GM12872 (cell line): ENCODE measurements around the gene TSPAN7.

Source experiments
- TF ChIP-seq, protein P1 (sequence below): IDR thresholded peaks from 3 replicates; pipeline ENCODE4 v1.5.1; 2011; ENCODE audit warnings: low read depth, mild to moderate bottlenecking, low read length, moderate library complexity; ENCODE audit not compliant: insufficient read depth

Gene TSPAN7

DNA sequence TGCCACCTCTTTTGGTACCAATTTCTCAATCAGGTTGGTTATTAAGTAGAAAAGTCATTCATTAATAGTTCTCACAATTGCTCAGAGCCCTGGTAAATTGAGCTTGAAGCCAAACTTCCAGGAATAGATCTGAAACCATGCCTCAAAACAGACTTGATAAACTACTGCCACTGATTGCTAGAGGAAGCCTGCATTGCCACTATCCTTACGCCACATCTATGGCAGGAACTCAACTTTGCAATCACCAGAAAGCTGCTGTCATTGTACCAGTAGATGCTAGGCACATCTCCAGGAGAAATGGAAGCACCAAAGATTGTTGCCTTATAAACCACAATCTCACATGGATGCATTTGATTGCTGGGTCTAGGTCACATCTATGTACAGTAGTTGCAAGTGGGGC is 21.6 kb upstream of the TSPAN7 start:
- TF ChIP-seq, protein P1, sequence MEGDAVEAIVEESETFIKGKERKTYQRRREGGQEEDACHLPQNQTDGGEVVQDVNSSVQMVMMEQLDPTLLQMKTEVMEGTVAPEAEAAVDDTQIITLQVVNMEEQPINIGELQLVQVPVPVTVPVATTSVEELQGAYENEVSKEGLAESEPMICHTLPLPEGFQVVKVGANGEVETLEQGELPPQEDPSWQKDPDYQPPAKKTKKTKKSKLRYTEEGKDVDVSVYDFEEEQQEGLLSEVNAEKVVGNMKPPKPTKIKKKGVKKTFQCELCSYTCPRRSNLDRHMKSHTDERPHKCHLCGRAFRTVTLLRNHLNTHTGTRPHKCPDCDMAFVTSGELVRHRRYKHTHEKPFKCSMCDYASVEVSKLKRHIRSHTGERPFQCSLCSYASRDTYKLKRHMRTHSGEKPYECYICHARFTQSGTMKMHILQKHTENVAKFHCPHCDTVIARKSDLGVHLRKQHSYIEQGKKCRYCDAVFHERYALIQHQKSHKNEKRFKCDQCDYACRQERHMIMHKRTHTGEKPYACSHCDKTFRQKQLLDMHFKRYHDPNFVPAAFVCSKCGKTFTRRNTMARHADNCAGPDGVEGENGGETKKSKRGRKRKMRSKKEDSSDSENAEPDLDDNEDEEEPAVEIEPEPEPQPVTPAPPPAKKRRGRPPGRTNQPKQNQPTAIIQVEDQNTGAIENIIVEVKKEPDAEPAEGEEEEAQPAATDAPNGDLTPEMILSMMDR, result no peak

DNA sequence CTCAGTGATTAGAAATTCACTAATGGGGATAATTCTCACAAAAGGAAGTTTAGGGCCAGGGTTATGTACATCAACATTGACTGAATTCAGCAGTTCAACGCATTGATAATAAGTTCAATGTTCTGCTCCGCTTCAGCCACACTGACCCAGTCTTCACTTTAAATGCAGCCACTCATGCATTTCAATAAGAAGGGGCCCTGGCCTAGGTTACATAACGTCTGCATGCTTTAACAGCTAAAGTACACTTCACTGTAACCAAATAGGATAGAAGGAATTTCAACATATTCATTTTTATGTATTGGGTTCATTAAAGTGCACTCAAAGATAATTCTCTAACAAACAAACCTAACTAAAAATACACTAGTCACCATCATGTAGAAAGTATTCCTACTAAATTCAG is 12.8 kb upstream of the TSPAN7 start:
- TF ChIP-seq, protein P1, result no peak

DNA sequence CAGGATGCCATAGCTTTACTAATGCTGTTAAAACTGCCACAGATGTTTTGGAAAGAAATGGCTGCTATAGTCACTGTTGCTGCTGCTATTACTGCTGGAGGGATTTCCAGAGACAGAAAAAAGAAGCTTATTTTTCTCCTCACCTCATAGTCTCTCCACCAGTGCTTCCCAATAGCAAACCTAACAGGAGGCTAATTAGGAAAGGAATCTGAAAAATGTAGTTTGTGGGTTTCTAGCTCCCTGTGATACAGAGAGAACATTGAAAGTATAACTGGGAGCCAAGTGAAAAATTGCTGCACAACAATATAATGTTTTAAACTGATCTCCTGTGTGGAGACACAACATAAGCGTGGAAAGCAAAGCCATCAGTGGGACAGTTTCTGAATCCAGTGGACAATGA is 8.6 kb upstream of the TSPAN7 start:
- TF ChIP-seq, protein P1, result no peak

DNA sequence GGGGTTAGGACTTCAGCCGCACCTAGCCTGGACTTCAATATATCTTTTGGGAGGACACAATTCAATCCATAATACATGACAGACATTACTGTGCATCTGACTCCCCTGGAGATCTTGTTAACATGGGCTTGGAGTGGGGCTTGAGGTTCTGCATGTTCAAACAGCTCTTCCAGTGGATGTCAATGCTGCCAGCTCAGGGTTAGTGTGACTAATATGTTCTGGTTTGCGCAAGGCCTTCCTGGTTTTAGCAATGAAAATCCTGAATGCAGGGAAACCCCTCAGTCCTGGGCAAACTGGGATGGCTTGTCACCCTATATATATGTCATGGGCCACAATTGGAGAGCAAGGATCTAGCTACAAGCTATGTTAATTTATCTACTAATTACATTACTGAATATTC is 2.7 kb upstream of the TSPAN7 start:
- TF ChIP-seq, protein P1, result no peak

DNA sequence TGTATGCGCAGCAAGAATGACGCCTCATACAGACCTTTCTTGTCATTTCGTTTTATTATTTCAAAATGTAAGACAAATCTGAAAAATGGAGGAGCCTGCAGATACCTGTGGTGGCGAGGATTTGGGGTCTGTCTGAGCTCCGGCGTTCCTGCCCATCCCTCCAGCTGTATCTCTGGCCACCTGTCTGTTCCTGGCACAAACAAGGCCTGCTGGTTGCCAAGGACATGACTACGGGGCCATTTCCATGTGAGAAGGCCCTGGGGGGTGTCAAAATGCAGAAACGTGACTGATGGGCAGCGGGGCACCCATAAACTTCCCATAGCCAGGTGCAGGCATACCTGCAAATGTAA is 591 bp upstream of the TSPAN7 start:
- TF ChIP-seq, protein P1, result no peak

DNA sequence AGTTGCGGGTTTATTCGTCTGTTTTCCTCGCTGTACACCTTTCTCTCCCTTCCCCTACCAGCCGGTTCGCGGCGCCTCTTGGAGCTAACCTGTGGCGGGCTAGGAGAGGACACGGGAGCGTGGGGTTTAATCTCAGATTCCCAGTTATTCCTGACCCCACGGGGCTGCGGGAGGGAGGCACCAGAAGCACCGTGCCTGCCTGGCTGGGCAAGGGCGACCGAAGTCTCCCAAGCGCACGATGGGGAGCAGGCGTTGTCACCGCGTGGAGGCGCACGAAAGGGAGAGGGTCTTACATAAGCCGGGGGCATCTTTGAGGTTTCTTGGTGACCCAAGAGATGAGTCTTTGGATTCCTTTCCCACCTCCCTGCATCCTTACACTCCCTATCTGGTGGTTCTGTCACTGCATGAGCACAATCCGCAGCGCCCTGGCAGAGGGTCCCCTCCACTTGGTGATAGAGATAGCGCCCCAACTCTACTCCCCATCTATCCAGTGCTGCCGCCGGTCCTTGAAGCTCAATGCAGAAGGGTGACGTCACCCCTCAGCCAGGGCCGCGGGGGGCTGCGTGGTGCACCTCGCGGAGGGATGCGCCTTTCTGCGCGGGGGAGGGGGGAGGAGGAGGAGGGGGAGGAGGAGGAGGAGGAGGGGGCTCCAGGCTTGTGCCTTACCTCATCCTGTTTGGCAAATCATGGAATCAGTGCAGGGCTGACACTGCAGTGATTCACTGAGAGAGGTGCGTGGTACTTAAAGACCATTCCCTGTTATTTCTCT is 793 bp downstream of the TSPAN7 start:
- TF ChIP-seq, protein P1, result no peak

DNA sequence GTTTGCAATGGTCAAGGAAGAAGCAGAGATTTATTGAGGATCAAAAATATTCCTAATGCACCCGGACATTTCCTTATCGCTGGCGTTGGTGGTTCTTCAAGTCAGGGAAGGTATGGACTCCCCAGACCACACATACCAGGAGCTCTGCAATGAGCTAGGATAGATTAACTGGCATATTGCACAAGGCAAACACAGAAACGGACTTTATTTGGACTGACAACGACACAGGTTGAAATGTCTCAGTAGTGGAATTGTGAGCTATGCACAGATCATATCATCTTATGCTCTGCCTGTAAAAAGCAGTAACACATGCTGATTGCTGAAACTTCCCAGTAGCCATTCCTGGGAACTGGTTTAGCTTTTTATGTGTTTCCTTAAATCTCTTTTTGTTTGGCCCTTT is 1.7 kb downstream of the TSPAN7 start:
- TF ChIP-seq, protein P1, result no peak

DNA sequence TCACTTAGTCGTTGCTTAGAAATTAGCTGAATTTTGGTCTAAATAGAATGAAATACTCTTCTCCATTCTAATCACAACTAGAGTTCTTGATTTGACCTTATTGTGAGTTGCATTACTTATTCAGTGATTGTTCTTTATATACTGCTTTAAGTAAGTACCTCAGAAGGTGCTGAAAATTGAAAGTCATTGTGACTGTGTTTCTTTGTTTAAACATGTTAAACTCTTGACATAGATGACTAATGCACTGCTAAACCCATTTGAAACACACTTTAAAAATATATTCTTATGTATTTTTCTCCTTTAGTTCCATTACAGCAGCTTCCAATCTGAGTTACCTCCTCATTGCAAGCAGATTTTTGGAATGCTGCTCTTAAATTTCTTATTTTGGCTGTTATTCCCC is 9.1 kb downstream of the TSPAN7 start:
- TF ChIP-seq, protein P1, result no peak
